CD14-positive monocyte (primary cell): ENCODE data around the gene SLC35A2. TPM values are rescaled to one million over a fixed set of nuclear protein-coding genes. Genes with fewer than 3 reads are reported as not detected.
"Not testable (repeated sequence)": the region's sequence is repeated elsewhere in the genome, so short reads cannot be mapped to it uniquely, and the experiment has no call there.

Source experiments
- DNase-seq, 3 donors: peaks; one replicate each; pipeline ENCODE4 v3.0.0-alpha.2; 2011 to 2022
- H2AFZ ChIP-seq: 2 replicates; pipeline ENCODE4 v1.6.0; 2012; ENCODE audit warnings: mild to moderate bottlenecking, low read depth, low read length, inconsistent platforms; ENCODE audit not compliant: insufficient read depth, poor library complexity, severe bottlenecking
- H3K27ac ChIP-seq, 2 donors: 1 replicate in 1 of 2; 2 replicates in 1 of 2; pipeline ENCODE4 v1.5.1; 2012 to 2013; ENCODE audit warnings: low read length in 2 of 2, control low read depth in 1 of 2, inconsistent platforms in 1 of 2, low read depth in 1 of 2, mild to moderate bottlenecking in 1 of 2
- H3K27me3 ChIP-seq, 2 donors: one replicate each; pipeline versions ENCODE4 v1.6.0 to v1.6.1; 2011 to 2013; ENCODE audit warnings: low read length in 2 of 2; ENCODE audit not compliant: control insufficient read depth in 2 of 2, insufficient read depth in 2 of 2
- H3K36me3 ChIP-seq, 2 donors: replicated peaks in 1 of 2; 1 replicate in 1 of 2; 2 replicates in 1 of 2; pipeline versions ENCODE4 v1.5.1 to v1.6.1; 2012 to 2013; ENCODE audit warnings: low read length in 2 of 2, control low read depth in 1 of 2, inconsistent platforms in 1 of 2, mild to moderate bottlenecking in 1 of 2; ENCODE audit not compliant: insufficient read depth in 2 of 2, control insufficient read depth in 1 of 2
- H3K4me1 ChIP-seq, 2 donors: 1 replicate in 1 of 2; 2 replicates in 1 of 2; pipeline versions ENCODE4 v1.5.1 to v1.6.1; 2012 to 2013; ENCODE audit warnings: low read length in 2 of 2, control low read depth in 1 of 2, inconsistent platforms in 1 of 2, mild to moderate bottlenecking in 1 of 2, moderate library complexity in 1 of 2; ENCODE audit not compliant: insufficient read depth in 2 of 2, control insufficient read depth in 1 of 2
- H3K4me2 ChIP-seq: replicated peaks from 2 replicates; pipeline ENCODE3; 2012; ENCODE audit warnings: low read length, moderate library complexity, mild to moderate bottlenecking; ENCODE audit not compliant: poor library complexity, severe bottlenecking; ENCODE audit errors: extremely low read depth
- H3K4me3 ChIP-seq, 3 experiments: fragments of 200-600 bp in 1 of 3; sonication (generic) in 1 of 3; replicated peaks in 1 of 3; 1 replicate in 2 of 3; 2 replicates in 1 of 3; pipeline ENCODE4 v1.5.1; 2011 to 2013; ENCODE audit warnings: low read length in 3 of 3, mild to moderate bottlenecking in 3 of 3, control low read depth in 2 of 3, low read depth in 2 of 3, inconsistent platforms in 1 of 3, moderate library complexity in 1 of 3
- H3K79me2 ChIP-seq: 2 replicates; pipeline ENCODE4 v1.6.0; 2012; ENCODE audit warnings: mild to moderate bottlenecking, control low read depth, inconsistent platforms, low read length, moderate library complexity; ENCODE audit not compliant: insufficient read depth
- H3K9ac ChIP-seq: 2 replicates; pipeline ENCODE4 v1.6.0; 2017; ENCODE audit warnings: low read length, mild to moderate bottlenecking; ENCODE audit not compliant: insufficient read depth, poor library complexity, severe bottlenecking
- H3K9me3 ChIP-seq, 2 donors: replicated peaks in 1 of 2; 1 replicate in 1 of 2; 2 replicates in 1 of 2; pipeline versions ENCODE4 v1.5.1 to v1.6.1; 2012 to 2013; ENCODE audit warnings: low read length in 2 of 2, control low read depth in 1 of 2; ENCODE audit not compliant: control insufficient read depth in 1 of 2, insufficient read depth in 1 of 2
- H4K20me1 ChIP-seq: 2 replicates; pipeline ENCODE4 v1.6.0; 2012; ENCODE audit warnings: mild to moderate bottlenecking, low read length, control low read depth, moderate library complexity; ENCODE audit not compliant: insufficient read depth
- H3K27ac Mint-ChIP-seq, 7 donors: one replicate each; pipeline ENCODE4 v1.8.0; 2020; ENCODE audit warnings: mild to moderate bottlenecking in 7 of 7, mixed read lengths in 7 of 7, moderate library complexity in 6 of 7, inconsistent platforms in 2 of 7
- H3K27me3 Mint-ChIP-seq, 3 donors: one replicate each; pipeline ENCODE4 v1.8.0; 2021 to 2022; ENCODE audit warnings: low read depth in 3 of 3, mild to moderate bottlenecking in 3 of 3, mixed read lengths in 3 of 3, moderate library complexity in 3 of 3, inconsistent platforms in 1 of 3
- H3K36me3 Mint-ChIP-seq, 2 donors: one replicate each; pipeline ENCODE4 v1.8.0; 2020; ENCODE audit warnings: mixed read lengths in 2 of 2, inconsistent platforms in 1 of 2, mild to moderate bottlenecking in 1 of 2
- H3K4me1 Mint-ChIP-seq: one replicate; pipeline ENCODE4 v1.8.0; 2020; ENCODE audit warnings: mild to moderate bottlenecking, mixed read lengths
- H3K4me3 Mint-ChIP-seq, 2 donors: one replicate each; pipeline ENCODE4 v1.8.0; 2020; ENCODE audit warnings: mild to moderate bottlenecking in 2 of 2, mixed read lengths in 2 of 2, moderate library complexity in 1 of 2
- H3K9me3 Mint-ChIP-seq, 7 donors: one replicate each; pipeline ENCODE4 v1.8.0; 2020 to 2022; ENCODE audit warnings: mixed read lengths in 7 of 7, mild to moderate bottlenecking in 6 of 7, moderate library complexity in 6 of 7, inconsistent platforms in 2 of 7
- CTCF ChIP-seq: fragments of 200-600 bp; IDR thresholded peaks from one replicate; pipeline ENCODE4 v1.8.0; 2022; ENCODE audit warnings: antibody characterized with exemption, mild to moderate bottlenecking
- WGBS: methylation state at CpG from one replicate; pipeline ENCODE4 v1.1.5; 2013; ENCODE audit warnings: missing lambda C conversion rate; ENCODE audit not compliant: insufficient coverage; 5-methylcytosine and 5-hydroxymethylcytosine counted together
- intact Hi-C, 2 donors: fragments of 100-400 bp; cut with micrococcal nuclease; formaldehyde crosslinking; loops; one replicate each; pipeline versions ENCODE4 v1.15.0 to v1.15.1; 2023
- polyA plus RNA-seq, 3 donors: library from polyadenylated mRNA; depleted of rRNA in 1 of 3; unstranded in 2 of 3; stranded (reverse) in 1 of 3; fragments of 300-500 nt in 2 of 3; fragments of >200 nt in 1 of 3; fragmentation: Illumina TruSeq in 2 of 3; gene quantifications; 1 replicate in 2 of 3; 2 replicates in 1 of 3; pipeline ENCODE4 v1.2.3, GENCODE V29; 2012 to 2021

SLC35A2 gene
- polyA plus RNA-seq, 3 donors, result 14.3 to 21.6 (median 18.4) TPM

DNA sequence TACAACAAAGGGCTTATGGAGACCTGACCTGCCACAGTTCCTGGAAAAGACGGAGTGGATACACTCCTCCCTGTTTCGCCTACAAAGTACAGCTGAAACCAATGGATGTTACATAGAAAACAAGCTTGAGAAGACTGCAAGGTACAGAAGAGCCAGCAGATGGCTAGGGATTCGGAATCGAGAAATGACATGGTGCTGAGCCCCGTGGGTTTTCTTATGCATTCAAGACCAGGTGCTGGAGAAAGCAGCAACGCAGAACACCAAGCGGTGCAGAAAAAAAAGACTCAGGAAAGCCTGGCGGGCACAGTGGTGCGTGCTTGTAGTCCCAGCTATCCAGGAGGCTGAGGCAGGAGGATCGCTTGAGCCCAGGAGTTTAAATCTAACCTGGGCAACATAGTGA, 27.7 kb downstream of the SLC35A2 start:
- Histone ChIP-seq H3K4me3 (no peak overlapping the region), H2AFZ (no peak overlapping the region), H3K9me3 (no peaks in the 10 kb centered on the region), H3K27ac (no peak overlapping the region), H3K4me2 (no peak overlapping the region), H4K20me1 (no peaks in the 10 kb centered on the region), H3K79me2 (no peaks in the 10 kb centered on the region), H3K36me3 (no peaks in the 10 kb centered on the region), H3K9ac (no peak overlapping the region), H3K4me1 (no peaks in the 10 kb centered on the region), H3K27me3 (no peaks in the 10 kb centered on the region)
- no peaks in the 10 kb centered on the region for H3K4me1 Mint-ChIP-seq
- H3K4me3 Mint-ChIP-seq, result no peak overlapping the region
- H3K9me3 Mint-ChIP-seq, result peaks cover 0 to 7% (median 0%) of the 10 kb centered on the region in 7 donors
- DNase-seq, result no peak
- H3K36me3 Mint-ChIP-seq, result no peaks in the 10 kb centered on the region
- intact Hi-C loops, result no loop called here
- peaks cover 2 to 11% (median 8%) of the 10 kb centered on the region in 3 donors for H3K27me3 Mint-ChIP-seq
- WGBS, result 67% methylated on average over 5 of the region's 10 CpGs
- no peak overlapping the region for H3K27ac Mint-ChIP-seq
- TF ChIP-seq CTCF, result no peak

- H3K9me3 Mint-ChIP-seq, H3K4me2 ChIP-seq, H3K4me3 ChIP-seq, H3K27ac Mint-ChIP-seq, H3K4me1 Mint-ChIP-seq, DNase-seq, H3K4me1 ChIP-seq, H3K79me2 ChIP-seq, H3K27ac ChIP-seq, H3K9me3 ChIP-seq, H4K20me1 ChIP-seq, intact Hi-C loops, H3K36me3 Mint-ChIP-seq, H3K4me3 Mint-ChIP-seq, H3K27me3 ChIP-seq, H3K36me3 ChIP-seq, H3K9ac ChIP-seq, H2AFZ ChIP-seq: not testable (repeated sequence)
- peaks cover 4 to 11% (median 9%) of the 10 kb centered on the region in 3 donors for H3K27me3 Mint-ChIP-seq
- WGBS, result no CpG with 5 or more reads among the region's 4 CpGs
Observed at GRCh38 chrX:48876944-48877343, 34.5 kb downstream of the SLC35A2 start.

- H2AFZ ChIP-seq, H3K27me3 ChIP-seq, H3K27ac ChIP-seq, H3K9me3 Mint-ChIP-seq, H3K27me3 Mint-ChIP-seq, H3K4me1 Mint-ChIP-seq, H3K36me3 Mint-ChIP-seq, H3K9me3 ChIP-seq, H3K36me3 ChIP-seq, H3K9ac ChIP-seq, H4K20me1 ChIP-seq, DNase-seq, H3K4me3 Mint-ChIP-seq, intact Hi-C loops, H3K4me3 ChIP-seq, H3K27ac Mint-ChIP-seq, H3K4me1 ChIP-seq, H3K79me2 ChIP-seq, H3K4me2 ChIP-seq: not testable (repeated sequence)
- WGBS, result no CpG with 5 or more reads among the region's 2 CpGs
Observed at GRCh38 chrX:48872017-48872416, 39.4 kb downstream of the SLC35A2 start.
